MM.1S (cell line): ENCODE data around the gene AKAP8L.

ENCODE experiments used
- DNase-seq: peaks from one replicate; pipeline ENCODE4 v3.0.0-alpha.2; 2015
- H2AFZ ChIP-seq: fragments of 300-600 bp; sonication (generic); 2 replicates; pipeline ENCODE4 v1.6.0; 2016; ENCODE audit warnings: antibody characterized with exemption, low read length
- H3F3A ChIP-seq: fragments of 300-600 bp; sonication (generic); 2 replicates; pipeline ENCODE4 v1.6.1; 2016; ENCODE audit warnings: mild to moderate bottlenecking, antibody characterized with exemption, low read length, moderate library complexity, mixed read lengths; ENCODE audit not compliant: insufficient read depth
- H3K27ac ChIP-seq: fragments of 300-600 bp; sonication (generic); 2 replicates; pipeline ENCODE4 v1.5.1; 2016; ENCODE audit warnings: mild to moderate bottlenecking, low read length
- H3K27me3 ChIP-seq: fragments of 300-600 bp; sonication (generic); replicated peaks from 2 replicates; pipeline ENCODE4 v1.6.0; 2016; ENCODE audit warnings: low read length; ENCODE audit not compliant: insufficient read depth
- H3K36me3 ChIP-seq: fragments of 300-600 bp; sonication (generic); replicated peaks from 2 replicates; pipeline ENCODE4 v1.6.1; 2016; ENCODE audit warnings: mild to moderate bottlenecking, low read length, mixed read lengths; ENCODE audit not compliant: insufficient read depth
- H3K4me1 ChIP-seq: fragments of 300-600 bp; sonication (generic); 2 replicates; pipeline ENCODE4 v1.6.1; 2016; ENCODE audit warnings: low read length, mixed read lengths
- H3K4me2 ChIP-seq: fragments of 300-600 bp; sonication (generic); 2 replicates; pipeline ENCODE4 v1.6.0; 2016; ENCODE audit warnings: low read depth, low read length
- H3K4me3 ChIP-seq: fragments of 300-600 bp; sonication (generic); 2 replicates; pipeline ENCODE4 v1.5.1; 2016; ENCODE audit warnings: low read length, mixed read lengths
- H3K79me2 ChIP-seq: fragments of 300-600 bp; sonication (generic); 2 replicates; pipeline ENCODE4 v1.6.1; 2016; ENCODE audit warnings: mixed run types, low read length, mixed read lengths
- H3K9ac ChIP-seq: fragments of 300-600 bp; sonication (generic); 2 replicates; pipeline ENCODE4 v1.6.1; 2016; ENCODE audit warnings: low read length, mixed read lengths
- H3K9me2 ChIP-seq: fragments of 300-600 bp; sonication (generic); replicated peaks from 2 replicates; pipeline ENCODE4 v1.6.1; 2016; ENCODE audit warnings: mild to moderate bottlenecking, low read length, mixed read lengths; ENCODE audit not compliant: insufficient read depth
- H3K9me3 ChIP-seq: fragments of 300-600 bp; sonication (generic); replicated peaks from 2 replicates; pipeline ENCODE4 v1.6.1; 2016; ENCODE audit warnings: mild to moderate bottlenecking, low read length, mixed read lengths; ENCODE audit not compliant: insufficient read depth
- H4K20me1 ChIP-seq: fragments of 300-600 bp; sonication (generic); 2 replicates; pipeline ENCODE4 v1.6.1; 2016; ENCODE audit warnings: mild to moderate bottlenecking, low read length, moderate library complexity, mixed read lengths; ENCODE audit not compliant: insufficient read depth
- EZH2 ChIP-seq: fragments of 300-600 bp; sonication (generic); optimal IDR thresholded peaks from 2 replicates; pipeline ENCODE3; 2017; ENCODE audit warnings: low read depth, mild to moderate bottlenecking, antibody characterized with exemption, low read length, mixed read lengths
- EZH2phosphoT487 ChIP-seq: fragments of 300-600 bp; sonication (generic); IDR thresholded peaks from 2 replicates; pipeline ENCODE4 v1.6.1; 2018; ENCODE audit warnings: antibody characterized with exemption, low read length
- TF ChIP-seq, protein P1 (sequence below): fragments of 300-600 bp; sonication (generic); IDR thresholded peaks from 2 replicates; pipeline ENCODE4 v1.5.1; 2016; ENCODE audit warnings: antibody characterized with exemption, low read length, mixed read lengths

The AKAP8L gene

DNA sequence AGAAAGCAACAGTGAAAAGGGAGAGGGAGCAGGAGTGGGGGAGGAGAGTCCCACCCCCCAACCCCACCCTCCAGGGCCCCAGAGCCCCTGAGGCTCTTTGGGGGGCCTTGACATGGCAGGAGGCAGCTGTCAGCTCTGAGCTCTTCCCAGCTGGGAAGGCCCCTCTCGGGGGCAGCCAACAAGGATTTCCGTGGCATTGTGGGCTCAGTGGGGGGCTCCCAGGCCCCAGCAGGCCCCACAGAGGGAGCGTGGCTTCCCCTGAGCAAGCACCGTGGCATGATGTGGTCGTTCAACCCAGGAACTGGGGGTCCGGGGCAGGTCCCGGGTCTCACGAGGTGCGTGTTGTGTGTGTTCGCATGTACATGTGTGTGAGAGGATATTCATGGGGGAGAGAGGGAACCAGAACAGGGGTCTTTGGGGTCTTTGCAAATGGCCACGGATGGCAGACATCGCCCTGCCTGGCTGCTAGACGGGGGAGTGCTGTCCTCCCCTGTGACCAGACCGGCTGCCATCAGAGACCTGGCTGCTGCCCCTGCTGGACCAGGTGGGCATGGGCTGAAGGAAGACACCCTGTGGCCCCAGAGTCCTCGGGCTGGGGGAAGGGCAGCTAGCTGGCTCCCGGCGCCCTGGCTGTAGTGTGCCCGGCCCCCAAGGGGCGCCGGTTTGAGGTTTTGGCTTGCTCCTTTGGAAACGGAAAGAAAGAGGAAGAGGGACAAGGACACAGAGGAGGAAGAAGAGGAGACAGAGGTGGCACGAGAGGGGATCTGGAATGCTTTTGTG, 3.7 kb upstream of the AKAP8L start:
- Histone ChIP-seq H3K9me3 (no peaks in the 10 kb centered on the region), H4K20me1 (no peaks in the 10 kb centered on the region), H3K4me3 (no peak overlapping the region), H3K27me3 (no peaks in the 10 kb centered on the region), H3K79me2 (peaks cover 16% of the 10 kb centered on the region), H3K27ac (no peak overlapping the region), H3K36me3 (peaks cover 8% of the 10 kb centered on the region; the same call in 1 of the 2 replicates), H3K4me1 (peaks cover 8% of the 10 kb centered on the region; the same call in 1 of the 2 replicates), H2AFZ (no peak overlapping the region), H3K9ac (no peak overlapping the region), H3K9me2 (no peaks in the 10 kb centered on the region), H3K4me2 (no peak overlapping the region), H3F3A (peaks cover 7% of the 10 kb centered on the region; the same call in 1 of the 2 replicates)
- DNase-seq, result no peak
- no peak for TF ChIP-seq EZH2

DNA sequence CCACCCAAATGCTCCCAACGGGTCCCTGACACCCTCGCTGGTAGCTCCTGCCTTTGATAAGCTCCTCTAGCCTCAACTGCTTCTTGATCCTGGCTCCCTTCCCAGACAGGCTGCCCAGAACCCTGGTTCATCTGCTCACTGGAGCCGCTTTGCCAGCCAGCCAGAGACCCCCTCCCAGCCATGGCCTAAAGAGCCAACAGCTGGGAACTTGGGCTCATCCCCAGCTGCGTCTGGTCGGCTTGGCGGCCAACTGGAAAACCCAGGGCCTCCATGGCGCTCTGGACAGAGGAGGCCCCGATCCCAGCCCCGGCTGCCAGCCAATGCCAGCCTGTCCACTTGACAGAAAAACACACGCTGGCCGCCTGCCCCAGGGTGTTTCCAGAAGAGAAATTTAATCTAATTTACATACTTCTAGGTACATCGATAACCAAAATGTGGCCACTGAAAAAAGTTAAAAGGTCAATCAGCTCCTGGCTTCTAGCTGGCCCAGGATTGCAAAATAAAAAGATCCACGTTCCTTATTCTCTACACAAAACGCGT, 3.0 kb upstream of the AKAP8L start:
- peaks cover 8% of the 10 kb centered on the region; the same call in 1 of the 2 replicates for H3K36me3 ChIP-seq
- H3K9me2 ChIP-seq, result no peaks in the 10 kb centered on the region
- no peak overlapping the region for H3K9ac ChIP-seq
- H3K27ac ChIP-seq, result no peak overlapping the region
- H2AFZ ChIP-seq, result no peak overlapping the region
- H4K20me1 ChIP-seq, result no peaks in the 10 kb centered on the region
- no peak for DNase-seq
- TF ChIP-seq, protein P1, sequence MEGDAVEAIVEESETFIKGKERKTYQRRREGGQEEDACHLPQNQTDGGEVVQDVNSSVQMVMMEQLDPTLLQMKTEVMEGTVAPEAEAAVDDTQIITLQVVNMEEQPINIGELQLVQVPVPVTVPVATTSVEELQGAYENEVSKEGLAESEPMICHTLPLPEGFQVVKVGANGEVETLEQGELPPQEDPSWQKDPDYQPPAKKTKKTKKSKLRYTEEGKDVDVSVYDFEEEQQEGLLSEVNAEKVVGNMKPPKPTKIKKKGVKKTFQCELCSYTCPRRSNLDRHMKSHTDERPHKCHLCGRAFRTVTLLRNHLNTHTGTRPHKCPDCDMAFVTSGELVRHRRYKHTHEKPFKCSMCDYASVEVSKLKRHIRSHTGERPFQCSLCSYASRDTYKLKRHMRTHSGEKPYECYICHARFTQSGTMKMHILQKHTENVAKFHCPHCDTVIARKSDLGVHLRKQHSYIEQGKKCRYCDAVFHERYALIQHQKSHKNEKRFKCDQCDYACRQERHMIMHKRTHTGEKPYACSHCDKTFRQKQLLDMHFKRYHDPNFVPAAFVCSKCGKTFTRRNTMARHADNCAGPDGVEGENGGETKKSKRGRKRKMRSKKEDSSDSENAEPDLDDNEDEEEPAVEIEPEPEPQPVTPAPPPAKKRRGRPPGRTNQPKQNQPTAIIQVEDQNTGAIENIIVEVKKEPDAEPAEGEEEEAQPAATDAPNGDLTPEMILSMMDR, result no peak
- no peak for TF ChIP-seq EZH2phosphoT487
- TF ChIP-seq EZH2, result no peak
- peaks cover 7% of the 10 kb centered on the region; the same call in 1 of the 2 replicates for H3F3A ChIP-seq
- H3K79me2 ChIP-seq, result peaks cover 20% of the 10 kb centered on the region
- peaks cover 13% of the 10 kb centered on the region for H3K4me1 ChIP-seq
- H3K4me2 ChIP-seq, result no peak overlapping the region
- no peaks in the 10 kb centered on the region for H3K9me3 ChIP-seq
- H3K27me3 ChIP-seq, result no peaks in the 10 kb centered on the region
- no peak overlapping the region for H3K4me3 ChIP-seq

DNA sequence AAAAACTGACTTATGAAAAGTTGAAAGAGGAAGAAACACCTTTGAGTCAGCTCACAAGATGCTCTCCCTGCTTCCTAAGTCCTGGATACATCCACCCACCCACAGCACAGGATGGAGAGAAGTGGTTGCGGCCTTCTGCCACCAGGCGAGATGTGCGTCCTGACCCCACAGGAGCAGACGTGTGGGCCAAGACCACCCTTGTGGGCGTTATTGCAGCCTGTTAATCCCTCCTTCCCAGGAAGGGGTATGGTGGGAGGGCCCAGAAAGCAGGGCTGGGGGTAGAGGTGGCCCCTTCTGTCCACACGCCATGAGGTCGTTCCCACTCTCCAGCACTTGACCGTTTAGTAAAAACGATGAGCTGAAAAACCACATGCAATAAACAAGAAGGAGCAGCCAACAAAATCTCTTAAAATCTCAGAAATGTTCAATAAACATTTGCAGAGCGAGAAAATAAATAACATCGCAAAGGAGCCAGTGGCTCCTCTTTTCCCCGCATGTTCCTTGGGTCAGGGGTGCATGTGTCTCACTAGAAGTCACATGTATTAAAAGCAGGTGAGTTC, 2.4 kb upstream of the AKAP8L start:
- H4K20me1 ChIP-seq, result no peaks in the 10 kb centered on the region
- no peak overlapping the region for H3K27ac ChIP-seq
- peaks cover 26% of the 10 kb centered on the region for H3K79me2 ChIP-seq
- H3K9me3 ChIP-seq, result no peaks in the 10 kb centered on the region
- H3K36me3 ChIP-seq, result 0 out of 2 replicates have a peak, but pooled peaks cover 4% of the 10 kb centered on the region
- TF ChIP-seq EZH2phosphoT487 (no peak), EZH2 (no peak)
- TF ChIP-seq, protein P1, result no peak
- peaks cover 7% of the 10 kb centered on the region; the same call in 1 of the 2 replicates for H3F3A ChIP-seq
- no peaks in the 10 kb centered on the region for H3K27me3 ChIP-seq
- no peak overlapping the region for H2AFZ ChIP-seq
- H3K4me3 ChIP-seq, result no peak overlapping the region
- H3K4me2 ChIP-seq, result no peak overlapping the region
- H3K9ac ChIP-seq, result no peak overlapping the region
- no peak for DNase-seq
- H3K9me2 ChIP-seq, result no peaks in the 10 kb centered on the region
- H3K4me1 ChIP-seq, result peaks cover 13% of the 10 kb centered on the region
